Stimulated activated CD4-positive, alpha-beta T cell treated with anti-CD3 and anti-CD28 coated beads, Interleukin-2, amount 100 ng/mL, for 48 hours (primary cell): ENCODE results near the gene TMEM59L.
"Not testable (repeated sequence)": the region's sequence is repeated elsewhere in the genome, so short reads cannot be mapped to it uniquely, and the experiment has no call there.

Source experiments
- DNase-seq, 2 donors: peaks; one replicate each; pipeline ENCODE4 v3.0.0-alpha.2; 2020

The TMEM59L gene

DNA sequence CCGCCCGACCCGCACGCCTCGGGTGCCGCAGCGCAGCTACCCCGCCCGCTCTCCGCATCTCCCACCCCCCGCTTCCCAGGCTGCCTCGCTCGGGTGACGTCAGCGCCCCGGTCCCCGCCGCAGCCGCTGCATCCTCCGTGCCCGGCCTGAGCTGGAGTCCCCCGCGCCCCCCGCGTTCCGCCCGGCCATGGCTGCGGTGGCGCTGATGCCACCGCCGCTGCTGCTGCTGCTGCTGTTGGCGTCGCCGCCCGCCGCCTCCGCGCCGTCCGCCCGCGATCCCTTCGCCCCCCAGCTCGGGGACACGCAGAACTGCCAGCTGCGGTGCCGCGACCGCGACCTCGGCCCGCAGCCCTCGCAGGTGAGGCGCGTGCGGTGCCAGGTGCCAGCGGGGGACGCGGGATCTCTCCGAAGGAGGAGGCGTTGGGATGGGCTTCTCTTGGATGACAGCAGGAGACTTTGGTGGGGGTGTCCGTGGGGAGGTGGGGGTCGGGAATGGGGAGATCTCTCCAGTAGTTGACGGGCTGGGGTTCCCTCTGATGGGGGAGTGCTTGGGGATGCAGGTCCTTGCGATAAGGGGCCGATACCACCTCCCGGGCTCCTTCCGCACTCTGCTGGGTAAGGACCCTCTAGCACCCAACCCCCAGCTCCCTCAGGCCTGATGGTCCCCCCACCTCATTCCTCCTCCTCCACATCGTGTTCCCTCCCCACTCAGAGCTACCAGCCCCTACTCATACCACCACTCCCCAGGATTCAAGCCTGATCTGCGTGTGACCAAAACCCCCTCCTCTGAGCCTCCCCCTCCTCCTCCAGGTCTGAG, at the start of gene TMEM59L:
TMEM59L (plus strand) TSS at position 99 of the 817 bp plus-strand sequence; CDS start at position 188, 89 bp downstream.
- no peak for DNase-seq

DNA sequence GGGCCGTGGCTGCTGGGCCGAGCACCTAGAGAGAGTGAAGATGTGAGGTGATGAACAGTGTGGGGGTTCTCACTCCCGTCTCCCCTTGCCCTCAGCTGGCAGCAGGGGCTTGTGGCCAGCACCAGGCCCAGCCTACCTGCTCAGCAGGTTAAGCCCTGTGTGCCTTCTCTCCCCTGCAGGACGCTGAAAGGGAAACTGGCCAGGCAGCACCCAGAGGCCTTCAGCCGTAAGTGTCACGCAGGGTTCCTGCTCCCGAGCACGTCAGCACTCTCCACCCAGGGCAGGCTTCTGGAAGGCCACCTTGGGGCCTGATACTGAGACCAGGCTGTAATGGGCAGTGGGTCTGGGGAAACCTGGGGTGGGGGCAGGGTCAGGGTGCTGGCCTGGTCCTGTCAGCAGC, 45.7 kb upstream of the TMEM59L start:
- no peak for DNase-seq

DNA sequence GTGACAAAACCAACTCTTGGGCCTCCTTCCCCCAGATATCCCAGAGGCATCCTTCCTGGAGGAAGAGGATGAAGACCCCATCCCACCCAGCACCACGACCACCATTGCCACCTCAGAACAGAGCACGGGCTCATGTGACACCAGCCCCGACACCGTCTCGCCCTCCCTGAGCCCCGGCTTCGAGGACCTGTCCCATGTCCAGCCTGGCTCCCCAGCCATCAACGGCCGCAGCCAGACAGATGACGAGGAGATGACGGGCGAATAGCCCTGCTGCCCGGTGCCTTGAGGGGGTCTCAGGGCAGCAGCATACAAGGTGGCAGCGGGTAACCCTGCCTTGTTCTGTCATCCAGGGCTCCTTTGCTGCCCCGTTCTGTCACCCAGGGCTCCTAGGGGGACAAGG, 44.3 kb upstream of the TMEM59L start:
- no peak for DNase-seq

DNA sequence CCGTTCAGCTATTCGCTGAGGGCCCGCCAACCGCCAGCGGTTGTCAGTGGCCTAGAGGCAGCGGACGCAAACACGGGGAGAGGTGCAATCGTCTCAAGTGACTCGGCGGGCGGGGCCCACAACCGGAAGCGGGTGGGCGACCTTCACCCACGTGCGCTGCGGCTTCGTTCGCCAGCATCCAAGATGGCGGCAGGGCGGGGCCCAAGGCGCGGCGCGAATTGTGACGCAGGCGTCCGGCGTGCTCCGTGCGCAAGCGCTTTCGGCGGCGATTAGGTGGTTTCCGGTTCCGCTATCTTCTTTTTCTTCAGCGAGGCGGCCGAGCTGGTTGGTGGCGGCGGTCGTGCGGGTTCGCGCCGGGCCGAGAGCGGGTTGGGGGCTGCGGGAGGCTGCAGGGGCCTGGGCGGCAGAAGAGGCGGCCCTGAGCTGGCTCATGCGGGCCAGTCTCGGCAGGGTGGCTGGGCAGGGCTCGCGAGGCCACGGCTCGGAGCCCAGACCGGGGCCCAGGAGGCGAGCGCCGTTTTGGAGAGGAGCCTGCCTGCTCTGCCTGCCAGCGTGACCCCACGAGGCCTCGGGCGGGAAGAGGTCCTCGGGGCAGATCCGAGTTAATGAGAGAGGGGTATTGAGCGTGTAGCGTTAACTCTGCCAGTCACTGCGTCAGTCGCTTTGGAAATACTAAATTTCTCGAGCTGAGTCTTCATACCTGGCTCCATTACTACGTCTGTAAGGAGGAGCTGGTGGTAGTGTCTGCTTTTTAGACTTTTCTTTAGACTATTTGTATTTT, 40.9 kb upstream of the TMEM59L start, which contains the start of gene UBA52:
UBA52 (plus strand) TSS at position 294 of the 781 bp plus-strand sequence. CDS start 1,444 bp downstream, outside the sequence.
- DNase-seq = peak; percentile 98 to 99

DNA sequence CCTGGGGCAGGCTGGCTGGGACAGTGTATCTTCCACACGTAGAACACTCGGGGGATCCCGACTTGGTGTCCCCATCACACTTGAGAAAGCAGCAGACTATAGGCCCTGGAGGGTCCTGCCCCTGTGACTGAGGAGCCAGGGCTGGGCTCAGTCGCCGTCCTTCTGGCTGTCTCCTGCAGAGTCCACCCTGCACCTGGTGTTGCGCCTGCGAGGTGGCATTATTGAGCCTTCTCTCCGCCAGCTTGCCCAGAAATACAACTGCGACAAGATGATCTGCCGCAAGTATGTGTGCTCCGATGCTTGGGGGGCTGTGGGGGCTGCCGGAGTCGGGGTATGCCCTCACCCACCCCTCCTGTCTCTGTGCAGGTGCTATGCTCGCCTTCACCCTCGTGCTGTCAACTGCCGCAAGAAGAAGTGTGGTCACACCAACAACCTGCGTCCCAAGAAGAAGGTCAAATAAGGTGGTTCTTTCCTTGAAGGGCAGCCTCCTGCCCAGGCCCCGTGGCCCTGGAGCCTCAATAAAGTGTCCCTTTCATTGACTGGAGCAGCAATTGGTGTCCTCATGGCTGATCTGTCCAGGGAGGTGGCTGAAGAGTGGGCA, 37.9 kb upstream of the TMEM59L start:
- no peak for DNase-seq

DNA sequence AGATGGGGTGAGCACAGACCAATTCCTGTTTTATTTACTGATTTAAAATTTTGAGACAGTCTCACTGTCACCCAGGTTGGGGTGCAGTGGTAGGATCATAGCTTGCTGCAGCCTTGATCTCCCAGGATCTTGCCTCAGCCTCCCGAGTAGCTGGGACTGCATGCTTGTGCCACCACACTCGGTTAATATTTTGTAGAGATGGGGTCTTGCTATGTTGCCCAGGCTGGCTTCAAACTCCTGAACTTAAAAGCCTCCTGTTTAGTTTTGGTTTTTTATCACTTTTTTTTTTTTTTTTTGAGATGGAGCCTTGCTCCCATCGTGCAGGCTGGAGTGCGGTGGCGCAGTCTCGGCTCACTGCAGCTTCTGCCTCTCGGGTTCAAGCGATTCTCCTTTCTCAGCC, 36.3 kb upstream of the TMEM59L start:
- no peak for DNase-seq

DNA sequence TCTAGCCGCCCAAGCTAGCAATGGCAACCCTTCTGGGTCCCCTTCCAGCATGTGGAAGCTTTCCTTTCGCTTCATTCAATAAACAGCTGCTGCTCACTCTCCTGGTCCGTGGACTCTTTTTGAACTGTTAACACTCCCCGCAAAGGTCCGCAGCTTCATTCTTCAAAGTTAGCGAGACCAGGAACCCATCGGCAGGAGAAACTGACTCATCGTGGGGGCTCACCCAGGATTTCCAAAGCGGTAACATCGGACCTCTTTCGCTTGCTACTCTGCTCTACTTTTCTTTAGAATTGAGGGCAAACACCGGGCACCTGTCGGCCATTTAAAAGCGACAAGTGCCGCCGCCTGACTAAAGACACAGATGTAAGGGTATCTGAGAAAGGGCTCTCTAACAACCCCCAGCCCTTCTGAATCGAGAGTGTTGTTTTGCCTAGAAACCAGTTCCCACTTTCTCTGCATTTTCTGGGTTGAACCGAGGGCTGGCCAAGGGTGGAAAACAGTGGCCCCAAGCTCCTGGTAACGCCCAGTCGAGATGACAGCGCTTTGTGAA, 35.2 kb upstream of the TMEM59L start:
- no peak for DNase-seq

DNA sequence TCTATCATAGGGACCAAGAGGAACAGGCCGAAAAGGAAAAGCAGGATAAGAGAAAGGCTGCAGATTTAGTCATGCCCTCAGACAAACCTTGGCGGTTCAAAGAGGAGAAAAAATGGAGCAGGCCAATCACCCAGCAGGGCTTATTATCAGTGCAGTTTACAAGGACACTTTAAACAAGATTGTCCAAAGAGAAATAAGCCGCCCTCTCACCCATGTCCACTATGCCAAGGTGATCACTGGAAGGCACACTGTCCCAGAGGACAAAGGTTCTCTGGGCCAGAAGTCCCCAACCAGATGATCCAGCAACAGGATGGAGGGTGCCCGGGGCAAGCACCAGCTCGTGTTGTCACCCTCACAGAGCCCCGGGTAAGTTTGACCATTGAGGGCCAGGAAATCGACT, 32.4 kb upstream of the TMEM59L start:
- no peak for DNase-seq

DNA sequence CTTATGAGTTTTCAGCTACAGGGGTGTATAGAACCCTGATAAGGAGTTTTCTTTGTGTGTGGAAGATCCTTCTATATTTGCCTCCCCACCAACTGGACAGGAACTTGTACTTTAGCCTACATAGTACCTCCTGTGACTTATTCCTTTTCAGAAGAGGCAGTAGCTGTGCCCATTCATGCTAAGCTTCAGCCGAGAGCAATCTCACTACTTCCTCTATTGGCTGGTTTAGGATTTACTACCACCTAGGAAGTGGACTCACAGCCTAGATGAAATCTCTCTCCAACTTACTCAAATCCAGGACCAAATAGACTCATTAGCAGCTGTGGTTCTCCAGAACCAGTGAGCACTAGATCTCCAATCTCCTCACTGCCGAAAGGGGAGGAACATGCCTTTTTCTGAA, 26.4 kb upstream of the TMEM59L start:
- DNase-seq = no peak

DNA sequence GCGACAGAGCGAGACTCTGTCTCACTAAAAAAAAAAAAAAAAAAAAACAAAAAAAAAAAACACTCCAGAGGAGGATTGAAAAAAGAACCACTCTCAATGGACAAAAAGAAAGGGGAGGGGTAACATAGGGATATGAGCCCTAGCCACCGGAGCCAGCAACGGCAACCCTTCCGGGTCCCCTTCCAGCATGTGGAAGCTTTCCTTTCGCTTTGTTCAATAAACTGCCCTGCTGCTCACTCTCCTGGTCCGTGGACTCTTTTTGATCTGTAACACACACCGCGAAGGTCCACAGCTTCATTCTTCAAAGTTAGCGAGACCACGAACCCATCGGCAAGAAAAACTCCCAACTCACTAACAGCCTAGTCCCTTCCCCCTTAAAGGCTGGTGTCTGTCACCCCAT, 25.1 kb upstream of the TMEM59L start:
- DNase-seq = no peak

DNA sequence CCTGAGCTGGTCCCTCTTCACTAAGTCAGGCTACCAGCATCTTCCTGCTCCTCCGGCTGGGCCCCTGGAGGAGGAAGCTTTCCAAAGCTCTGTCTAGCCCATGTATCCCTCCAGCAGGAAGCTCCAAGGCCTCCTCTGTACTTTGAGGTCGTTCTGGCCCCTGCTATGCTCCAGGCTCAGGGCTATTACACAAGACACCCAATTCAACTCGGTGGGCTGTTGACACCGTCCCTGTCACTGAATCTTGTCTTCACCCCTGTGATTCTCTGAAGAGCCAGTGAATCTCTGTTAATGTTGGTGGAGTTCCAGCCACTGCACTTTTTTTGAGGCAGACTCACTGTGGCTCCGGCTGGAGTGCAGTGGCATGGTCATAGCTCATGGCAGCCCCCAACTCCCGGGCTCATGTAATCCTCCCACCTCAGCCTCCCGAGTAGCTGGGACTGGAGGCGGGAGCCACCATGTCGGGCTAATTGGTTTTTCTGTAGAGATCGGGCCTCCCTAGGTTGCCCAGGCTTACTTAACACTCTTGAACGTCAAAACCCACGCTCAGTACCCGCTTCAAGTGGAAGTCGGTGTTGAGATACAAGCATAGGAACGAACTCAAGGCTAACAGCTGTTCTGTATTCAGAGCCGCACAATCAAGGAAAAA, 24.6 kb upstream of the TMEM59L start:
- DNase-seq = no peak

DNA sequence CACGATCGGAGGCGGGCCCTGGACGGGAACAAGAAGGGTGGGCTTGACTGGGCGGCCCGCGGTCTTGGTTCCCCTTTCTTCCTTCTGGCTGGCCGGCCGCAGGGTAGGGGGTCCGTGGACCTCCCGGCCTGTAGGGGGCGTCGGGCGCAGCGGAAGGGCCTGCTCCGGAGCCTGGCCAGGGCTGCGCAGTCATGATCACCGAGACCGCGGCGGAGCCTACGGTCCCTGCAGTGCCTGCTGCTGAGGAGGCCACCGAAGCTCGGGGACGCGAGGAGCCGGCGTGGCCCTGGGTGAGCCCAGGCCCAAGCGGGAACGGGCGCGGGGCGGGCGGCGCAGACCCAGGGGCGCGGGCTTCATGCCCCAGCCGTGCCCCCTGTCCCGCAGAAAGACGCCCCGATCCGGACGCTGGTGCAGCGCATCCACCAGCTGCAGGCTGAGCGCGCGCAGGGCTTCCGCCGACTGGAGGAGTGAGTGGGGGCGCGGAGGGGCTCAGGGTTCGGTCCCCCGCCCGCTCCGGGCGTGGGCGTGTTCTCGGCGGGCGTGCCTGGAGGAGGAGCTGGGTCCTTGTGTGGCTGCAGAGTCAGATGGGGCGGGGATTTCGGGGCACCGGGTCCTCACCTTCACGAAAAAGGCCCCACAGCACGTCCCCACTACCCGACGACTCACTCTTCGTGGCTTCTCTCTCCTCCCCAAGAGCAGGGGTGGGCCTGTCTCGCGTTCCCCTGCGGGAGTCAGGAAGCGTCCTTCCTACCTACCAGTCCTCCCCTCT, 23.9 kb upstream of the TMEM59L start, which contains the start of gene REX1BD:
REX1BD (plus strand) TSS at position 188 of the 769 bp plus-strand sequence; CDS start at position 192, 4 bp downstream.
- peak; percentile 73 to 83 for DNase-seq

DNA sequence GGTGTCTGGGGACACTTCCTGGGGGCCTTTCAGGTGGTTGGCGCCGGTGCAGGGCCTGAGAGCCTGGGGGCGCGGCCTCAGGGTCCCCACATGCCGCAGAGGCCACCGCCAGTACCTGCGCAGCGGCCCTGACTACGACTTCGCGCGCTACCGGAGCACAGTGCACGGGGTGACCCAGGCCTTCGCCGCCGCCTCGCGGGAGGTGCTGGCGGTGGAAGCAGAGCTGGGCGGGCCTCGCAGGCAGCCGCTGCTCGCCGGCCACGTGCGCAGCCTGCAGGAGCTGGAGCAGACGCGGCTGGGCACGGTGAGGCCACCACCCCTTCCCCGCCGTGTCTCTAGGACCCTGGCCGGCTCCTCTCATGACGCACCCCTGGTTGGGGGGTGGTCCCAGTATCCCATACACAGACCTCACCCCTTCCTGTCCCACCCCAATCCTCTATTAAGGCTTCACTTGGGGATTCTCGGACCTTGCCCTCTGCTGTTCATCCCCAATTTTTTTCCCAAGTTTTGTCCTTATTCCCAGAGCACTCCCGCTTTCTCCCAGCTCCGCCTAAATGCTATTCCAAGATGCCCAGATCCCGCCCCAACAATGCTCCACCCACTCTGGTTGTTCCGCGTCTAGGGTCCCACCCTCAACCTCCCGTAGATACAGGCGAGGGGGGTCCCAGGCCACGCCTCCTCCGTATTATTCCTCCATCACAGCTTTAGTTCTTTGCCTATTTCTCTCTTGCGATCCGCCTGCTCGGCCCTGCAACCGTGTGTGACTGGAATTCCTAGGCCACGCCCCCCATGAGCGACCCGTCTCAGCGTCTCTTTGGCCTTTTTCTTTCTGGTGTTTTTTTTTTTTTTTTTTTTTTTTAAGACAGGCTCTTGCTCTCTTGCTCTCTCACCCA, 23.0 kb upstream of the TMEM59L start:
- peak; percentile 62 to 66 for DNase-seq

DNA sequence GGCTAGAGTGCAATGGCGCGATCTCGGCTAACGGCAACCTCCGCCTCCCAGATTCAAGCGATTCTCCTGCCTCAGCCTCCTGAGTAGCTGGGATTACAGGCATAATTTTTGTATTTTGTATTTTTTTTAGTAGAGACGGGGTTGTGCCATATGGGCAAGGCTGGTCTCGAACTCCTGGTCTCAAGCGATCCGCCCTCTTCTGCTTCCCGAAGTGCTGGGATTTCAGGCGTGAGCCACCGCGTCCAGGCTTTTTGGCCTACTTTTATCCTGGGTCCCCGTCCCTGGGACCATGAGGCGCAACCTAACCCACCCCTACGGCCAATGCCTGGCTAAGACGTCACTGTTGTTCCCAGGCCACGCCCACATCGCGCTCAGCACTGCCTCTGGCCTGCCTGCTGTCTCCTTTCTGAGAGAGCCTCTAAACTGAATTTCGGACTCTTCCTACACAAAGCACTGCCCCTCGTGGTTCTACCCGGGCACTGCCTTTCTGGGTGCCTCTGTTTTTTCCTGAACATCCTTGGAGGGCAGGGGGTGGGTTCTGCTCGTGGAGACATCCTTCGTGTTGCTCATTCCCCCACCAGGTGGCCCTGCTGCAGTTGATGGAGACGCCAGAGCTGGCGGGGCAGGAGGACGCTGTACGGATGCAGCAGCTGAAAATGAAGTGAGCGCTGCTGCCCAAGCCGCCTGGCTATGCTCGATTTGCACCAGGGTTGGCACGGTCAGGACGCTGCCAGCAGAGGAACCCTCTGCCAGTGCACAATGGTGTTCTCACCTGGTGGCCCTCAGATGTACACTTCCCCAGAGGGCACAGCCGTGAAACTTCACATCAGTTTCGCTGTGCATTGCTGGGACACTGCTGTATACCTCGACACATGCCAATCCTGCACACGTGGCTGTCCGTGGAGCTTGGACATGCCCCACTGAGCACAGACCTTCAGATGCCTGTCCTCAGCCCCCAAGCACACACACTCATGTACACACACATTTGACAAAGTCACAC, 22.1 kb upstream of the TMEM59L start:
- no peak for DNase-seq

DNA sequence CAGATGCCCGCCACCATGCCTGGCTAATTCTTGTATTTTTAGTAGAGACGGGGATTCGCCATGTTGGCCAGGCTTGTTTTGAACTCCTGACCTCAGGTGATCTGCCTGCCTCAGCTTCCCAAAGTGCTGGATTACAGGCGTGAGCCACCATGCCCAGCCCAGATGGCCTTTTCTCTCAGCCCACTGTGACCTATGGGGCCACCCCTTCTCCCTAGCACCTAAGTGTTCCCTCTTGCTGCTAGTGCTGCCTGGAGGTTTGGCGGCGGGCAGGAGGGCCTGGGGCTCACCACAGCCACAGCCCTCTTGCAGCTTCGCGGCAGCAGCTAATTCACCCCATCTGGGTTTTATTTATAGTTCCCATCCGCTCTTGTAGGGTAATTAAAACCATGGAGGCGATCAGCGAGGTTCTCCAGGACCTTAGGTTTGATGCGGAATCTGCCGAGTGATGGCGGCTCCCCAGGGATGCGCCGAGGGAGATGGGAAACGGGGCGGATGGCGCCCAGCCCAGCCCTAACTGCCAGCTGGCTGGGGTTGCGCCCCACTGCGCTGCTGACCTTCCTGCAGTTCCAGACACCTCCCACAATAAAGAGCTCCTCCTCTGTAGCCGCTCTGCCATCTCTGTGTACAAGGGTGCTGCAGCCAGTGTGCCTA, 20.8 kb upstream of the TMEM59L start:
- no peak for DNase-seq

DNA sequence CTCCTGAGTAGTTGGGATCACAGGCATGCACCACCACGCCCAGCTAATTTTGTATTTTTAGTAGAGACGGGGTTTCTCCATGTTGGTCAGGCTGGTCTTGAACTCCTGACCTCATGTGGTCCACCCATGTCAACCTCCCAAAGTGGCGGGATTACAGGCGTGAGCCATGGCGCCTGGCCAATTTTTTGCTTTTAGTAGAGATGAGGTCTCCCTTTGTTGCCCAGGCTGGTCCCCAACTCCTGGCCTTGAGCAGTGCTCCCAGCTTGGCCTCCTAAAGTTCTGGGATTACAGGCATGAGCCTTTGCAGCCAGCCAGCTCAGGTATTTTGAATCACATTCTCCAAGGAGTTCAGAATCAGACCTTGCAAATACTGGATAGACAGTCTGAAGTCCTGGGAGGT, 19.9 kb upstream of the TMEM59L start:
- DNase-seq = not testable (repeated sequence)

DNA sequence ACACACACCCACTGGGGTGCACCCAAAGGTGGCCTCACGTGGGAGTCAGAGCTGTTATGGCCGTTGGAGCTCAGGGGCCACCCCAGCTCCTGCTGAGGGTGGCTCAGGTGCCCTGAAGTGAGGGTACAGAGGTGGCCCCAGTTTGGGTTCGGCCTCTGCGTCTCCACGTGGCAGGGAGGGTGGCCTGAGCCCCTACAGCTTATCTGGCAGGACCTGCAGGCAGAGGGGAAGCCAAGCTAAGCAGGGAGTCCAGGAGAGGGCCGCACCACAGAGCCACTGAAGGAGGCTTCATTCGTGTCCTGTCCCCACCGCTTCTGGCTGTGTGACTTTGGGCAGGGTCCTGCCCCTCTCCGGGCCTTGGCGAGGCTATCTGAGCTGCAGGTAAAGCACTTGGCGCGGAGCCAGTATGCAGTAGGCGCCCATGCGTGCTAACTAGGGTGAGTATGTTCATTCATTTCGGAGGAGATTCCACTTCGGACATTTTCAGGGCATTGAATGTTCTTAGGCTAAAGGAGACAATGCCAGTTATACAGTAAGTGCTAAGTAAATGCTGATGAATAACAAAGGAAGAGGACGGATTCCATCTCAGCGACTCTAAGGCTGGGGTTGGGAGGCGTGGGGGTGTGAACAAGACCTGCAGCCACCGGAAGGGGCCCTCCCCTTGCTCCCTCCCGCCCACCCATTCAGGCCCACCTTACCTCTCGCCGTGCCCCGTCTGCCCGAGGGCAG, 19.1 kb upstream of the TMEM59L start:
- no peak for DNase-seq
